A172 (cell line): ENCODE data around the gene LYRM1. TPM values are rescaled to one million over a fixed set of nuclear protein-coding genes. Genes with fewer than 3 reads are reported as not detected.
"Not testable (repeated sequence)": the region's sequence is repeated elsewhere in the genome, so short reads cannot be mapped to it uniquely, and the experiment has no call there.

Experiments
- DNase-seq: peaks from one replicate; pipeline ENCODE4 v3.0.0-alpha.2; 2015; ENCODE audit warnings: low spot score
- total RNA-seq: library from RNA; depleted of rRNA; stranded (reverse); fragments of >200 nt; shearing (Covaris generic); gene quantifications from 2 replicates; pipeline ENCODE4 v1.2.3, GENCODE V29; 2014; rRNA removed

LYRM1 gene
- total RNA-seq, 1 experiment from 2014 or later, result 58.3 TPM

- DNase-seq, result not testable (repeated sequence)
Measured at GRCh38 chr16:20973201-20973600, 72.6 kb downstream of the LYRM1 start.

Other genes starting within 250 kb of the LYRM1 start
- not detected in 2 replicates for gene ACSM1, start 203.1 kb upstream of the LYRM1 start, total RNA-seq
- gene THUMPD1, start 159.0 kb upstream of the LYRM1 start, total RNA-seq, result 51.0 and 67.4 TPM in 2 replicates
- gene ACSM3, start 136.8 kb upstream of the LYRM1 start, total RNA-seq, result 0.96 and 1.00 TPM in 2 replicates
- 47.0 and 49.5 TPM in 2 replicates for gene ERI2, start 94.3 kb upstream of the LYRM1 start, total RNA-seq
- 14.5 and 17.9 TPM in 2 replicates for gene REXO5, start 94.2 kb upstream of the LYRM1 start, total RNA-seq
- gene DCUN1D3, start 413 bp upstream of the LYRM1 start, total RNA-seq, result 26.1 and 28.8 TPM in 2 replicates